Endodermal cell (in vitro differentiated cells): ENCODE data around the gene ZNF462. TPM values are rescaled to one million over a fixed set of nuclear protein-coding genes. Genes with fewer than 3 reads are reported as not detected.

Experiments used
- DNase-seq: peaks from one replicate; pipeline ENCODE4 v3.0.0-alpha.2; 2017
- H3K27ac ChIP-seq: 2 replicates; pipeline ENCODE4 v1.5.1; 2013; ENCODE audit warnings: mild to moderate bottlenecking, low read depth, low read length, moderate library complexity
- H3K27me3 ChIP-seq: 2 replicates; pipeline ENCODE4 v1.6.1; 2013; ENCODE audit warnings: mild to moderate bottlenecking, low read length, moderate library complexity; ENCODE audit not compliant: insufficient read depth, control insufficient read depth, poor library complexity, severe bottlenecking
- H3K36me3 ChIP-seq: 2 replicates; pipeline ENCODE4 v1.7.0; 2013; ENCODE audit warnings: mild to moderate bottlenecking, low read length, moderate library complexity; ENCODE audit not compliant: control insufficient read depth, insufficient read depth
- H3K4me1 ChIP-seq: one replicate; pipeline ENCODE4 v1.7.0; 2013; ENCODE audit warnings: low read length; ENCODE audit not compliant: control insufficient read depth, insufficient read depth
- H3K4me3 ChIP-seq: 2 replicates; pipeline ENCODE4 v1.5.1; 2013; ENCODE audit warnings: mild to moderate bottlenecking, low read length, moderate library complexity
- H3K9ac ChIP-seq: 2 replicates; pipeline ENCODE4 v1.6.1; 2013; ENCODE audit warnings: mild to moderate bottlenecking, low read length, moderate library complexity; ENCODE audit not compliant: poor library complexity, severe bottlenecking; ENCODE audit errors: extremely low read depth
- H3K9me3 ChIP-seq: 2 replicates; pipeline ENCODE4 v1.6.1; 2013; ENCODE audit warnings: mild to moderate bottlenecking, low read length, moderate library complexity; ENCODE audit not compliant: control insufficient read depth
- H3K27ac Mint-ChIP-seq: 2 replicates; pipeline ENCODE4 v1.8.0; 2020; ENCODE audit warnings: mixed read lengths
- H3K27me3 Mint-ChIP-seq: 2 replicates; pipeline ENCODE4 v1.8.0; 2021; ENCODE audit warnings: mild to moderate bottlenecking, mixed read lengths; ENCODE audit not compliant: insufficient read depth
- H3K36me3 Mint-ChIP-seq: 2 replicates; pipeline ENCODE4 v1.8.0; 2020; ENCODE audit warnings: low read depth, mixed read lengths
- H3K4me1 Mint-ChIP-seq: 2 replicates; pipeline ENCODE4 v1.8.0; 2020; ENCODE audit warnings: mixed read lengths
- H3K4me3 Mint-ChIP-seq: 2 replicates; pipeline ENCODE4 v1.8.0; 2020; ENCODE audit warnings: mild to moderate bottlenecking, moderate library complexity, mixed read lengths
- H3K9me3 Mint-ChIP-seq: 2 replicates; pipeline ENCODE4 v1.8.0; 2020; ENCODE audit warnings: mild to moderate bottlenecking, mixed read lengths
- CTCF ChIP-seq: fragments of 200-600 bp; sonication (generic); conservative IDR thresholded peaks from 2 replicates; pipeline ENCODE4 v1.5.0; 2021; ENCODE audit warnings: antibody characterized with exemption, mild to moderate bottlenecking
- WGBS, 2 experiments: methylation state at CpG; one replicate each; pipeline versions ENCODE4 v1.1.5 to v1.1.7; 2013; ENCODE audit warnings: missing lambda C conversion rate in 2 of 2, mixed read lengths in 1 of 2; ENCODE audit not compliant: insufficient coverage in 1 of 2, insufficient read length in 1 of 2; 5-methylcytosine and 5-hydroxymethylcytosine counted together
- total RNA-seq, 2 donors: library from RNA; stranded (reverse); fragmentation: NEBNext Ultra II Directional in 1 of 2; extraction: Animal tissue kit (Norgen Biotek cat#: 25700) in 1 of 2; gene quantifications; 2 replicates in 1 of 2; 3 replicates in 1 of 2; pipeline ENCODE4 v1.2.1, GENCODE V29; 2021

The ZNF462 gene
- total RNA-seq, 2 donors from 2014 or later, result 68.2 to 88.4 TPM

GRCh38 chr9:107025260-107026035 is 162.5 kb downstream of the ZNF462 start:
- Histone ChIP-seq H3K9me3 (peaks cover 10% of the 10 kb centered on the region), H3K27me3 (no peaks in the 10 kb centered on the region), H3K27ac (no peak overlapping the region), H3K4me1 (peaks cover 5% of the 10 kb centered on the region), H3K4me3 (no peak overlapping the region), H3K36me3 (no peaks in the 10 kb centered on the region), H3K9ac (no peak overlapping the region)
- no peaks in the 10 kb centered on the region for H3K27me3 Mint-ChIP-seq
- 96 to 100% methylated on average over 4 to 5 of the region's 5 CpGs for WGBS, 2 experiments
- no peak for TF ChIP-seq CTCF
- no peak for DNase-seq
- H3K4me1 Mint-ChIP-seq, result peaks cover 30% of the 10 kb centered on the region
- H3K4me3 Mint-ChIP-seq, result no peak overlapping the region
- H3K9me3 Mint-ChIP-seq, result no peaks in the 10 kb centered on the region
- no peak overlapping the region for H3K27ac Mint-ChIP-seq
- H3K36me3 Mint-ChIP-seq, result no peaks in the 10 kb centered on the region

- no peak overlapping the region for H3K9ac ChIP-seq
- Mint-ChIP-seq H3K4me1 (peaks cover 37% of the 10 kb centered on the region), H3K9me3 (no peaks in the 10 kb centered on the region), H3K27ac (no peak overlapping the region), H3K4me3 (no peak overlapping the region), H3K27me3 (no peaks in the 10 kb centered on the region), H3K36me3 (no peaks in the 10 kb centered on the region)
- peaks cover 9% of the 10 kb centered on the region for H3K4me1 ChIP-seq
- no peaks in the 10 kb centered on the region for H3K27me3 ChIP-seq
- H3K36me3 ChIP-seq, result no peaks in the 10 kb centered on the region
- DNase-seq, result no peak
- H3K9me3 ChIP-seq, result peaks cover 10% of the 10 kb centered on the region
- peak overlapping the region; percentile 68 for H3K4me3 ChIP-seq
- no peak for TF ChIP-seq CTCF
- no peak overlapping the region for H3K27ac ChIP-seq
- 67 to 75% methylated on average over 2 to 3 of the region's 3 CpGs for WGBS, 2 experiments
Measured at GRCh38 chr9:107029146-107029545, 166.2 kb downstream of the ZNF462 start.

GRCh38 chr9:107033966-107034365 is 171.0 kb downstream of the ZNF462 start:
- 92 to 94% methylated on average over 3 of the region's 3 CpGs for WGBS, 2 experiments
- no peaks in the 10 kb centered on the region for H3K36me3 Mint-ChIP-seq
- Histone ChIP-seq H3K9ac (no peak overlapping the region), H3K36me3 (no peaks in the 10 kb centered on the region), H3K27me3 (no peaks in the 10 kb centered on the region), H3K9me3 (no peaks in the 10 kb centered on the region), H3K4me1 (peaks cover 5% of the 10 kb centered on the region), H3K27ac (no peak overlapping the region), H3K4me3 (no peak overlapping the region)
- H3K27me3 Mint-ChIP-seq, result no peaks in the 10 kb centered on the region
- DNase-seq, result no peak
- no peak overlapping the region for H3K27ac Mint-ChIP-seq
- TF ChIP-seq CTCF, result no peak
- no peaks in the 10 kb centered on the region for H3K9me3 Mint-ChIP-seq
- H3K4me3 Mint-ChIP-seq, result no peak overlapping the region
- peaks cover 28% of the 10 kb centered on the region for H3K4me1 Mint-ChIP-seq
